ENCODE results near the gene JARID2.

DNA sequence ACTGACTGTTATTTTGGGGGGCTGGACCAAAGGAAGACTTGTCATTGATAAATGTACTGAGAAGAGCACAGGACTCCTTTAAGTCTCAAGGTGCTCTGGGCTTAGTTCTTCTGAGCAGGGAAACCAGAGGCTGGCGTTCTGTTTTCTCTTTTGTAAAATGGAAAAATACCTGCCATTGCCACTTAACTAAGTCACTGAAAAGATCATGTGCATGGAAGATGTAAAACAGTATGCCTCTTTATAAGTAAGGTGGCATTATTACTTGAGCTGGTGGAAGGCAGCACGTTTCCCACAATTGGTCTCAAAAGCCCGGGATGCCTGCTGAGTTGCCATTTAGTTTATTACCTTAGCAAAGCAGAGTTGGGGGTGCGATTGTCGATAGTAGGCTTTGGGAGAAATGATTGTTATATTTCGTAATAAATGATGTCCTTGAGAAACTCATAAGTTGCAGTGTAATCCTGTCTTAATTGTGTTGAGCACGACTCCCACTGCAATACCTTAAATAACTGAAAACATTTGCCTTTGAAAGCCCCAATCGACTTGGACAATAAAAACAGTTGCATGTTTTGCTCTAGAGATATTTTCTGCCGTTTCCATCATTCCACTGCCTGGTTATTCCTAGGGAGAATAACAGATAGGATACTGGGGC, 3.6 kb downstream of the JARID2 start:
- TF ChIP-seq, protein P1, sequence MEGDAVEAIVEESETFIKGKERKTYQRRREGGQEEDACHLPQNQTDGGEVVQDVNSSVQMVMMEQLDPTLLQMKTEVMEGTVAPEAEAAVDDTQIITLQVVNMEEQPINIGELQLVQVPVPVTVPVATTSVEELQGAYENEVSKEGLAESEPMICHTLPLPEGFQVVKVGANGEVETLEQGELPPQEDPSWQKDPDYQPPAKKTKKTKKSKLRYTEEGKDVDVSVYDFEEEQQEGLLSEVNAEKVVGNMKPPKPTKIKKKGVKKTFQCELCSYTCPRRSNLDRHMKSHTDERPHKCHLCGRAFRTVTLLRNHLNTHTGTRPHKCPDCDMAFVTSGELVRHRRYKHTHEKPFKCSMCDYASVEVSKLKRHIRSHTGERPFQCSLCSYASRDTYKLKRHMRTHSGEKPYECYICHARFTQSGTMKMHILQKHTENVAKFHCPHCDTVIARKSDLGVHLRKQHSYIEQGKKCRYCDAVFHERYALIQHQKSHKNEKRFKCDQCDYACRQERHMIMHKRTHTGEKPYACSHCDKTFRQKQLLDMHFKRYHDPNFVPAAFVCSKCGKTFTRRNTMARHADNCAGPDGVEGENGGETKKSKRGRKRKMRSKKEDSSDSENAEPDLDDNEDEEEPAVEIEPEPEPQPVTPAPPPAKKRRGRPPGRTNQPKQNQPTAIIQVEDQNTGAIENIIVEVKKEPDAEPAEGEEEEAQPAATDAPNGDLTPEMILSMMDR (IDR thresholded peaks at IDR 0.05; ENCODE audit: insufficient read depth, low read depth, low read length) = no peak
- TF ChIP-seq EZH2 (IDR thresholded peaks at IDR 0.05; ENCODE audit: insufficient read depth, low read length) = no peak
